NCI-H460 (cell line): ENCODE measurements around the gene PTGES2. TPM values are rescaled to one million over a fixed set of nuclear protein-coding genes. Genes with fewer than 3 reads are reported as not detected.
"Not testable (repeated sequence)": the region's sequence is repeated elsewhere in the genome, so short reads cannot be mapped to it uniquely, and the experiment has no call there.

Experiments used
- DNase-seq: peaks from one replicate; pipeline ENCODE4 v3.0.0-alpha.2; 2016; ENCODE audit warnings: low read depth; ENCODE audit errors: extremely low read depth
- total RNA-seq: library from RNA; depleted of rRNA; stranded (reverse); fragments of >200 nt; shearing (Covaris generic); gene quantifications from 2 replicates; pipeline ENCODE4 v1.2.3, GENCODE V29; 2014

The PTGES2 gene
- total RNA-seq, 1 experiment from 2014 or later = 76.6 TPM

DNA sequence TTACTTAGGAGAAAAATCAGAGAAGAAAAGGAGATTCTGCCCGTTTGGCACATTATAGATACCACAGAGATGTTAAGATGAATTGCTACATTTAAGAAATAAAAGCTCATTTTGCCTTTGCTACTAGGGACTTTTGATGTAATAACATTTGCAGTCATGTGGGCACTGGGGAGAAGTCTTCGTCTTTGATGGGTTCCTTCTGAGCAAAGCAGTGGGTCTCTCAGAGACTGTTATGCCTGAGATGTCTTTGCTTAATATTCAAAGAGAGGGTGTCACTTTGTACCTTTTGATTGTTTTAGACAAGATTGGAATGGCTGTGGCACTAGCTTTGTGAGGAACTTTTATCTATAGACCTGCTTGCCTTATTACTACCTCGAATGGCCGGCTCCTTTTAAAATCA is 34.5 kb downstream of the PTGES2 start:
- DNase-seq = no peak

DNA sequence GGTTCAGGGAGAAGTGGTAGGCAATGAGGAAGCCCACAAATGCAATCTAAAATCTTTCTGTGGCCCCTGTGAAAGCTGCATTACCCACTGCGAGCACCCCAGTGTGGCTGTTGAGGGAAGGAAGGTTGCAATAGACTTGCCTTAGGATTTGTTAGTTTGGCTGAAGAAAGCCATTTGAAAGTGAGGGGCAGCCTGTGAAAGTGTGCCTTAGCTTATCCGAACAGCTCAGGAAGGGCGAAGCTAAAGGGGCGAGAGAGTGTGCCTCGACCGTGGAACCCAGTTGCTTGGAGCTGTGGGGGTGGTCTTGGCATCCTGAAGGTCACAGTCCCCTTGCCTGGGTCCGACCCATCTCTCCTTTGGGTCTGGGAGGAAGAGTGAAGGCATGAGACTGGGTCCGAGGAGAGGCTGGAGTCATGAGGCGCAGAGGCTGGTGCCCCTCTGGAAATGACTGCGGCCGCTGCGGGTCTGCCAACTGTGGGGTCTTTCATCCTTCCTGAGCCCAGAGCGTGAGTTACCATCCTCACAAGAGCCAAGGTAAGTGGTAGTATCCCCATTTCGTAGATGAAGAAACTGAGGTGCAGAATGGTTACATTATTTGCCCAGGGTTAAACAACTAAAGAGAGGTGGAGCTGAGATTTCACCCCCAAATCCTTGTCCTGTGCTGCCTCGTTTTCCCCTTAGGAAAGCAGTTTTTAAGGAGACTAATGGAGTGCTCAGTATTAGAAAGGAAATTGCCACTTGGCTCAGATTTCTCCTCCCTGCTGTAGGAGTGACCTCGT is 35.1 kb downstream of the PTGES2 start:
- DNase-seq = no peak

DNA sequence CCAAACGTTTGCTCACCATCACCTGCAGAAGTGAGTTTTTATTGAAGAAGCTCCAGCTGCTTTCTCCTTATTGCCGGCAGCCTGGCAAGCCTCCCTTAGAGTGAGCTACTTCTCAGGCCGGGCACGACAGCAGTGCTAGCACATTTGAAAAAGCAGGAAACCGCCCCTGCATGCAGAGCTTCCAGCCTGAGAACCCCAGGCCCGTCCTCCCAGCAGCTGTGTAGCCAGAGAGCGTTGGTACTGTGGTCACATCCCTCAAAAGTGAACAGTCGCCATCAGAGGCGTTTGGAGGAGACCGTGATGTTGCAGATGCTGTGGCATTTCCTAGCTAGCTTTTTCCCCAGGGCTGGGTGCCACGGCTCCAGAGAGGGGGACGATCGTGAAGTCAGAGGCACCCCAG is 36.0 kb downstream of the PTGES2 start:
- no peak for DNase-seq

DNA sequence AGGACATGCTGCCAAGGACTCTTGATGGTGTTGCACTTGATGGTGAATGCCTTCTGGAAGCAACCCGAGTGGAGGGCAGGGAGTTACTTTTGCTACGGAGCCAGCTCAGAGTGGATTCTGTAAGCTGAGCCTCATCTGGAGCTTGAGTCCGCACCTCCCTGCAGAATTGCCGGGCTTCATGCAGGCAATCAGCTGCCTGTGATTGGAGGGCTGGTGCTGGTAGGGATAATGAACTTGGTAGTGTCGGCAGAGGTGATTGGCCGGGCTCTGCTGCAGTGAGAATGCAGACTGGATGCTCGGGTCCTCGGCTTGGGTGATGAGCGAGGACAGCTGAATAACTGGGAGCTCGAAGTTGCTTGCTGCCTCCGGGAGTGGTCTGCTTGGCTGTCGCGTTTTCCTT is 36.4 kb downstream of the PTGES2 start:
- no peak for DNase-seq

DNA sequence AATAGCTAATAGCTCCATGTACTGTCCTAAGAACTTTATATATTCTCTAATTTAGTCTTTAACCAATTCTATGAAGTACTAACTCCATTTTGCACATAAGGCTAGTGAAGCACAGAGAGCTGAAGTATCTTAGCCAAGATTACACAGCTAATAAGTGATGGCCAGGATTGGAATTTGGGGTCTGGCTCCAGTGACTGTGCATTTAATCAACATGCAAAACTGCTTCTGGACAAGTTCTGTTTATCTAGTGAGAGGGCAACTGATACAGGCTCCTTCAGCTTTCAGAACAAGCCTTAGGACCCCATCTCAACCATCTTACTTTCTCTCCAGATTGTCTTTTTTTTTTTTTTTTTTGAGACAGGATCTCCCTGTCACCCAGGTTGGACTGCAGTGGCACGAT is 38.2 kb downstream of the PTGES2 start:
- no peak for DNase-seq

DNA sequence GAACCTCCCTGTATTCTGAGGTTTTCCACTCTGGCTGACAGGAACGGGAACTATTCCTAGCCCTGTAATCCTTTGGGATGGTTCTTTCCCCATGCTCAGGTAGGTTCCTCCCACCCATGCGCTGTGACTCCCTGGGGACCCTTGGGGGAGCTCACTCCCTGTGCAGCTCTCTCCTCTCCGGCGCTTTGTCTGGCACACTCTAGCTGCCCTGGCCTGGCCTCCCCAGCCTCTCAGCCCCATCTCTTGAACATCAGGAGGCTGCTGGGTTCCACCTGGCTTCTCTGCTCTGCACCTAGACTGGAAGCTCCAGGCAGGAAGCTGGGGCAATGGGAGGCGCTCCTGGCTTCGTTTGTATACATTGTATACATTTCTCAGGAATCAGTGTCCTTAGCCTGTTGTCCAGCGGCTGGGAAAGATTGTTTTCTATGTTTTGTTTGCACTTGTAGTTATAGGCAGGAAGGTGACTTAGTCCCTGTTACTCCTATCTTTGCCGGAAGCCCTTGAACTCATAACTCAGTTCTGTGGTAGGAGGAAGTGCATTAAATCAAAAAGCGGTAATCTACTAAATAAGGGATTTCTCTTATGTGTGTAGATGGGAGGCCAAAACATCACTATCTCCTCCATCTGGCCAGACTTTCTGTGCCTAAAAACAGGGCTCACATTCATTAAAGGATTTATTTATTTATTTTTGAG is 39.1 kb downstream of the PTGES2 start:
- no peak for DNase-seq

DNA sequence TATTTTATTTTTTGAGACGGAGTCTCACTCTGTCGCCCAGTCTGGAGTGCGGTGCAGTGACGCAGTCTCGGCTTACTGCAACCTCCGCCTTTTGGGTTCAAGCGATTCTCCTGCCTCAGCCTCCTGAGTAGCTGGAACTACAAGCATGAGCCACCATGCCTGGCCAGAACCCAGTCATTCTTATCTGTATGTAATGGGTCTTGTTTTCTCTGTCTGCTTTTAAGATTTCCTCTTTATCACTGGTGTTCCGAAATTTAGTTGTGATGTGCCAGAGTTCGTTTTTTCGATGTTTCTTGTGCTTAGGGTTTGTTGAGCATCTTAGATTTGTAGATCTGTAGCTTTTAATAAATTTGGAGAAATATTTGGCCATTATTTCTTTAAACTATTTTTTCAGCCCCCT is 40.3 kb downstream of the PTGES2 start:
- no peak for DNase-seq

DNA sequence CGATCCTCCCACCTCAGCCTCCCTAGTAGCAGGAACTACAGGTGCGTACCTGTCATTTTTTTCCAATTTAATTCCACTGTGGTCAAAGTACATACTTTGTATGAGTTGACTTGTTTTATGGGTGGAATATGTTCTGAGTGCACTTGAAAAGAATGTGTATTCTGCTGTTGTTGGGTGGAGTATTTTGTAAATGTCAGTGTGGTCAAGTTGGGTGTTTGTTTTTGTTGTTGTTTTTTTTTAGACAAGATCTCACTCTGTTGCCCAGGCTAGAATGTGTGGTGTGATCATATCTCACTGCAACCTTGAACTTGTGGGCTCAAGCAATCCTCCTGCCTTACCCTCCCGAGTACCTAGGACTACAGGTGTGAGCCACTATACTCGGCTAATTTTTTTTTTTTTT is 41.6 kb downstream of the PTGES2 start:
- no peak for DNase-seq

DNA sequence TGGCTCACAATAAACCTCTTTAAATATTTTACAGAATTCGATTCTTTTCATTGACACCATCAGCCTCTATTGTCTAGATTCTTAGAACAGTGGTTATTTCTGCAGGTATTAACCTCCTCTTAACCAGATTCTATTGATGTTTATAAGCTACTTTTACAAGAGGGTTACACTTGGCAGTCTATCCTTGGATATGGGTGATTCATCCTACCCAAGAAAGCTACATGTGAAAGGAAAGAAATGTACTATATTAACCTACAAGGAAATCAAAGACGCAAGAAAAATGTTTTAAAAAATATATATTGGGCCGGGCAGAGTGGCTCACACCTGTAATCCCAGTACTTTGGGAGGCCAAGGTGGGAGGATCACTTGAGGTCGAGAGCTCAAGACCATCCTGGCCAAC is 42.8 kb downstream of the PTGES2 start:
- no peak for DNase-seq

DNA sequence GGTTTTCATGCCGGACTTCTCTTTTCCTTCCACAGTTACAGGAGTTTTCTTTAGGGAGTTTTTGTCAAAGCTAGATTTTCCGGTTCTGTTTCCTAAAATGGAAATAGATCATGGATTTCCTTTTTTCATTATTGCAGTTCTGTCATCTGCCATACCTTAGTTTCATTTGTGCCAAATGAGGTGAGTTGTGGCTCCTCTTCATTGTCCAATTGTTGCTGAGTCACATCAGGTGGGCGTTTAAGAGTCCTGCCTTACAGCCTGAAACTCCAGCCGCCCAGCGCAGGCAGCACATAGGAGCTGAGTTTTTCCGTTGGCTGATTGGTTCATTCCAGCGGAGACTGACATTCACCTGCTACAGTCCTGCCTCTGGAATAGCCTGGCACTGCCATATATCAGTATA is 45.4 kb downstream of the PTGES2 start:
- DNase-seq = no peak

DNA sequence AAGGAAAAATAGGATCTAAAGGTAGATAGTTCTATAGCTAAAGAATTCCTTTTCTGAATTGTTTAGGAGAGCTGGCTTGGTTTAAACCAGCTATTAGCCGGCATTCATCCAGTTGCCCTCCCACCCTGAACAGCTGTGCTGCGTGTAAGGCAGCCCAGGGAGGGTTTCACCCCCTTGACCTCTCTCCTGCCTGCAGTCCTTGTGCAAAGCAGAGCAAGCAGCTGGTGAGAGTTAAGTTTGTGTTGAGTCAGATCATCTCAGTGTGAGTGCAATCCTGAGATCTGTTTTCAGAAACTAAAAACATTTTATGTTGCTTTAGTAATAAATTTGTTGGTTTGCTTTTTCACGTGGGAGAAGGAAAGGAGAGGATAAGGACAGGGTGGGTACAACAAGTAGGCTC is 46.5 kb downstream of the PTGES2 start:
- DNase-seq = no peak

DNA sequence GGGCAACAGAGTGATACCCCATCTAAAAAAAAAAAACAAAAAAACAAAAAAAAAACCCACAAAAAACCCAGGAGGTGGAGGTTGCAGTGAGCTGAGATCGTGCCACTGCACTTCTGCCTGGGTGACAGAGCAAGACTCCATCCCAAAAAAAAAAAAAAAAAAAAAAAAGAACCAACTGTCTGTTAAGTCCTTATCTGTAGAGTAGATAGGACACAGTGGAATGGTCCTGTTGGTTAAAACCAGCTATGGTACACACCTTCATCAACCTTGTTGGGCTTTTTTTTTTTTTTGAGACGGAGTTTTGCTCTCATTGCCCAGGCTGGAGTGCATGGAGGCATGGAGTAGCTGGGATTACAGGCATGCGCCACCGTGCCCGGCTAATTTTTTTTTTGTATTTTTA is 47.3 kb downstream of the PTGES2 start:
- DNase-seq = no peak

DNA sequence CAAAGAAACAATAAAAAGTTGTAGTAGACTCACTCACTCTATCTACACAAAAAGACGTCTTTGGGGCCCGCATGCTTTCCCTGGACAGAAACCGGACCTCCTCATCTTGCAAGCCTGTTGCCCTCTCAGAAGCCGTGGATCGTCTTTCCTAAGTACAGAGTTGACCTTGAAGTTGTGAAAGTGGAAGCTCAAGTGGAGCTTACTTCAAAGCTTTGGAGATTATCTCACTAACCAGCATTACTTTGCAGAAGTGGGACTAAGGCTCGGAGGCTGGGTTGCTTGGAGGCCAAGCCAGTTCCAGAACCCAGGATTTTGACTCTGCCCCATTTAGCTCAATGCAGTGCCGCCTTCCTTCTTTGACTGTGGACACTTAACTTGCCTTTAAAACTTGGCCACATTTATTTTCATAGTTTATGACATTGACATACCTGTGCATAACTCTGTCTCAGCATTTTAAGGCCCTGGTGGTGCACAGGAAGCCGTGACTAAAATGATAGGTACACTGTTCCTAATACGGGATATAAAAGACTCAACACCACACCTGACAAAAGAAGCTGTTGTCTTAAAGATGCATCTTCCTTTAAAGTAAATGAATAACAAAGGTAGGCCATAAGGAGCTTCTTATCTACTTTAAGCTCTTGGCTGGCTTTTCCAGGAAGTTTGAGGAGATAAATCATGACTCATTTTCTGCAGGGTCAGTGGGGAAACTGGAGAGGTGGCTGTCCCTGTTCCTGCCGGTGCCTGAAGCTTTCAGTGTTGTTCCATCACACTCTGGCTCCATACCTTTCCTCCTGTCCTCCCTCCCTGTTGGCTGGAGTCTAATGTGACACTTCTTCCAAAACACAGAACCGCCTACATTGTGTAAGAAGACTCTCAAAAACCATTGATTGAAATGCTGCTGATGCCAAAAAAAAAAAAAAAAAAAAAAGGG is 48.8 kb downstream of the PTGES2 start:
- DNase-seq = no peak

DNA sequence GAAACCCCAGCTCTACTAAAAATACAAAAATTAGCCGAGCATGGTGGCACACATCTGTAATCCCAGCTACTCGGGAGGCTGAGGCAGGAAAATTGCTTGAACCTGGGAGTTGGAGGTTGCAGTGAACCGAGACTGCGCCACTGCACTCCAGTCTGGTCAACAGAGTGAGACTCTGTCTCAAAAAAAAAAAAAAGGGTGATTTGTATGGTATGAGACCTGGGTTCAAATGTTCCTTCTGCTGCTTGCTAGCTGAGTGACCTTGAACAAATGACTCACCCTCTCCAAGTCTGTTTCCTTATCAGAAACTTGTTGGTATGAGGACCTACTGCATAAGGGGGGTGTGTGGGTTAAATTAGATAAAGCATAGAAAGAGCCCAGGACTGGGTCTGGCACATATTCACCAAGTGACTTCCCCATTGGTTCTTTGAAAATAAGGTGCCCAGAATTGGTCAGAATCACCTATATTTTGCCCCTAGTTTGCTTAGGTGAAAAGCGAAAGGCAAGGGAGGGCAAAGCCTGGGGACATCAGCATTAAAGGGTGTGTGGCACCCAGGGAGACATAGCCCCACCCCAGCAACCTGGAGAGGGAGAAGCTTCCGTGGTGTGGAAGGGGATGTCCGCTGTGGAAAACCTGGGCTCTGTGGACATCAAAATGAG is 49.6 kb downstream of the PTGES2 start:
- DNase-seq = no peak

DNA sequence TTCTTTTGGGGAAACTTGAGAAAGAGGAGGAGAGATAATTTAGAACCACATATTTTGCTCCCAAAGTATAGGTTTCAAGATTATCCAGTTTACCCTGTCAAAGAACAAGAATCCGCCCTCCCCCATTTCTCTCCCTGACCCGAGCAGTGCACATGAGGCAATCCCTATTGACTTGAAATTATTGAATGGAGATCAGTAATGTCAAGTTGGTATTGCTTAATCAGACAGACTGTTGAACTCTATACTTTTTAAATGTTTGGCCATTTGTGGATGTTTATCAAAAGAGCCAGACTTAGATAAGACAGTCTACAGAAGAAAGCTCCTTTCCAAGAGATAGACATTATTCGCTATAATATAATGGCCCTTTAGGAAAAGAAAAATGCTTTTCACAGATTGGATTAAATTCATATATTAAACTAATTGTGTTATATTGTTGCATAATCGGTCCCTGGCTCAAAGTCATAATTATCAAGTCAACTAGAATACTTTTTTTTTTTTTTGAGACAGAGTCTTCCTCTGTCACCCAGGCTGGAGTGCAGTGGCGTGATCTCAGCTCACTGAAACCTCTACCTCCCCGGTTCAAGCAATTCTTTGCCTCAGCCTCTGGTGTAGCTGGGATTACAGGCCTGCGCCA is 54.2 kb downstream of the PTGES2 start:
- no peak for DNase-seq

DNA sequence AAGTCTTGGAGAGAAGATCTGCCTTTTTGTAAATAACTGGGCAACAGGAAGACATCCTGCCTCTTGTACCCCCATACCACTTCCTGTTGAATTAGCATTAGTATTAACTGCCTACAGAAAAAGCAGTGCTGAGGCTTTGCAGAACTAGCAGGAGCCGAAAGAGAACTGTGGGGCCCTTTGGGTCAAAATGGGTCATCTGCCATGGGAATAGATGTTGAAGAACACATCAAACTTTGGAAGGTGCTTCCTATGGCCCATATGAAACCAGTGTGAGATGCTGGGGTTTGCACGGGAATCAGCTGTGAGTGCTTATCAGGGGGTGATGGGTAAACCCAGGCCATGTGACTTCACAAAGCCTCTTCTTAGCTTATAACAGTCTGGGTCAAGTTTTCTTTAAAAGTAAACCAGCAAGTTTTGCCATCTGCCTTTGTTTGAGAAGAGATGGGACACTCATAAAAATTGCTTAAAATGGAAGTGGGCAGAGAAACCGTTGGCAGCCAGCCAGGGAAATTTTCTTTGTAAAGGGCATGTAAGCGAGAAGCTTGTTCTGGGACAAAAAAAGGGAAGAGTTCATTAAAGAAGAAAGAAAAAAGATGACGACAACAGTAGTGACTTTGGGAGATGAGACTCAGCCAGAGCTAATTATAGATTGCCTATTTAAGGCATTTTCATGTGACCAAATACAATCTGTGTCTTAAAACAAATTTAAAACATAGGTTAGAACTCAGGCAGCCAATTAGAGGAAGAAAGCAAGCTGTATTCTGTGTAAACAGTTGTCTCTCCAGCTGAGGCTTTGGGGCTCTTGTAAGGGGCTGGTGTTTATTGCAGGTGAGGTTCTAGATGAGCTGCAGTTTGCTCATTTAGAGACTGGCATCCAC is 55.1 kb downstream of the PTGES2 start:
- no peak for DNase-seq

DNA sequence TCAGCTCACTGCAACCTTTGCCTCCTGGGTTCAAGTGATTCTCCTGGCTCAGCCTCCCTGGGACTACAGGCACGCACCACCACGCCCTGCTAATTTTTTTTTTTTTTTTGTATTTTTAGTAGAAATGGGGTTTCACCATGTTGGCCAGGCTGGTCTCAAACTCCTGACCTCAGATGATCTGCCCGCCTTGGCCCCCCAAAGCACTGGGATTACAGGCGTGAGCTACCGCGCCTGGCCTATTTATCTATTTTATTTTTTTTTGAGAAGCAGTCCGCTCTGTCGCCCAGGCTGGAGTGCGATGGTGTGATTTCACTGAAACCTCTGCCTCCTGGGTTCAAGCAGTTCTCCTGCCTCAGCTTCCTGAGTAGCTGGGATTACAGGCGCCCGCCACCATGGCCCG is 56.1 kb downstream of the PTGES2 start:
- DNase-seq = not testable (repeated sequence)

DNA sequence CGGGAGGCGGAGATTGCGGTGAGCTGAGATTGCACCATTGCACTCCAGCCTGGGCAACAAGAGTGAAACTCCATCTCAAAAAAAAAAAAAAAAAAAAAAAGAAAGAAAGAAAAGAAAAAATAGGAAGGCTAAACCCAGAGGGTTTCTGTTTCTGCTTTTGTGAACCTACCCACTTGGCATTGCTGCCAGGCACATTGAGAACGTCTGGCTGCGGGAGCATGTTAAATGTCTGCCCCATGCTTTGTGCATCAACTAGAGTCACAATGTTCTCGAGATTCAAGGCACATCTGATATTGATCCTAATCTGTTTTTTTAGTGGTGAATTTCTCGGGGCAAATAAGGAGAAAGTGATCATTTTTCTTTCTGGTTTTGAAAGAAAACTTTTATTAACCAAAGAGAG is 56.7 kb downstream of the PTGES2 start:
- no peak for DNase-seq
